Natural killer cell (primary cell): Measurements from ENCODE around the gene RAD51B. TPM values are rescaled to one million over a fixed set of nuclear protein-coding genes. Genes with fewer than 3 reads are reported as not detected.

Experiments
- ATAC-seq, 3 donors: fragments of 150-1000 bp in 2 of 3; fragments of 200-7000 bp in 1 of 3; cut with Tn5 transposase; 1 replicate in 1 of 3; 2 replicates in 2 of 3; pipeline ENCODE4 v1.10.0; 2021; ENCODE audit warnings: mild to moderate bottlenecking in 2 of 3, moderate library complexity in 2 of 3
- DNase-seq, 2 donors: peaks; one replicate each; pipeline versions ENCODE4 v3.0.0 to v3.0.0-alpha.2; 2013 to 2021; ENCODE audit warnings: mixed read lengths in 1 of 2
- H3K27ac ChIP-seq: one replicate; pipeline ENCODE4 v1.5.1; 2013; ENCODE audit warnings: mild to moderate bottlenecking, low read length
- H3K27me3 ChIP-seq: one replicate; pipeline ENCODE4 v1.6.1; 2013; ENCODE audit warnings: low read length; ENCODE audit not compliant: control insufficient read depth, insufficient read depth
- H3K36me3 ChIP-seq: one replicate; pipeline ENCODE4 v1.6.1; 2013; ENCODE audit warnings: low read length; ENCODE audit not compliant: control insufficient read depth, insufficient read depth
- H3K4me1 ChIP-seq: one replicate; pipeline ENCODE4 v1.6.1; 2013; ENCODE audit warnings: low read length; ENCODE audit not compliant: control insufficient read depth, insufficient read depth
- H3K4me3 ChIP-seq: one replicate; pipeline ENCODE4 v1.5.1; 2013; ENCODE audit warnings: low read length
- H3K9me3 ChIP-seq: one replicate; pipeline ENCODE4 v1.6.1; 2013; ENCODE audit warnings: low read length; ENCODE audit not compliant: control insufficient read depth, insufficient read depth
- H3K27ac Mint-ChIP-seq, 2 donors: one replicate each; pipeline ENCODE4 v1.8.0; 2022; ENCODE audit warnings: mild to moderate bottlenecking in 2 of 2, mixed read lengths in 2 of 2, moderate library complexity in 1 of 2
- H3K27me3 Mint-ChIP-seq, 2 donors: one replicate each; pipeline ENCODE4 v1.8.0; 2022; ENCODE audit warnings: low read depth in 2 of 2, mixed read lengths in 2 of 2
- H3K36me3 Mint-ChIP-seq: one replicate; pipeline ENCODE4 v1.8.0; 2022; ENCODE audit warnings: mixed read lengths
- H3K4me1 Mint-ChIP-seq, 2 donors: one replicate each; pipeline ENCODE4 v1.8.0; 2022; ENCODE audit warnings: mixed read lengths in 2 of 2
- H3K4me3 Mint-ChIP-seq: one replicate; pipeline ENCODE4 v1.8.0; 2022; ENCODE audit warnings: mild to moderate bottlenecking, moderate library complexity, mixed read lengths
- H3K9me3 Mint-ChIP-seq, 2 donors: one replicate each; pipeline ENCODE4 v1.8.0; 2022; ENCODE audit warnings: mixed read lengths in 2 of 2
- WGBS: methylation state at CpG from one replicate; pipeline ENCODE4 v1.1.7; 2013; ENCODE audit warnings: missing lambda C conversion rate; ENCODE audit not compliant: insufficient coverage; 5-methylcytosine and 5-hydroxymethylcytosine counted together
- intact Hi-C: fragments of 100-400 bp; cut with micrococcal nuclease; formaldehyde crosslinking; loops from one replicate; pipeline ENCODE4 v1.14.2; 2022
- total RNA-seq, 4 donors: library from RNA; stranded (reverse); fragments of 120-200 nt in 1 of 4; gene quantifications; one replicate each; pipeline versions ENCODE4 v1.2.3 to v1.2.4, GENCODE V29; 2013 to 2022
- TF ChIP-seq, protein P1 (sequence below): fragments of 200-600 bp; IDR thresholded peaks from one replicate; pipeline ENCODE4 v1.8.0; 2022; ENCODE audit warnings: antibody characterized with exemption

The RAD51B gene
- total RNA-seq, 3 donors from 2014 or later (not counting 1 experiment from before 2014, with no cell fraction given) = 28.1 to 37.6 (median 28.6) TPM

DNA sequence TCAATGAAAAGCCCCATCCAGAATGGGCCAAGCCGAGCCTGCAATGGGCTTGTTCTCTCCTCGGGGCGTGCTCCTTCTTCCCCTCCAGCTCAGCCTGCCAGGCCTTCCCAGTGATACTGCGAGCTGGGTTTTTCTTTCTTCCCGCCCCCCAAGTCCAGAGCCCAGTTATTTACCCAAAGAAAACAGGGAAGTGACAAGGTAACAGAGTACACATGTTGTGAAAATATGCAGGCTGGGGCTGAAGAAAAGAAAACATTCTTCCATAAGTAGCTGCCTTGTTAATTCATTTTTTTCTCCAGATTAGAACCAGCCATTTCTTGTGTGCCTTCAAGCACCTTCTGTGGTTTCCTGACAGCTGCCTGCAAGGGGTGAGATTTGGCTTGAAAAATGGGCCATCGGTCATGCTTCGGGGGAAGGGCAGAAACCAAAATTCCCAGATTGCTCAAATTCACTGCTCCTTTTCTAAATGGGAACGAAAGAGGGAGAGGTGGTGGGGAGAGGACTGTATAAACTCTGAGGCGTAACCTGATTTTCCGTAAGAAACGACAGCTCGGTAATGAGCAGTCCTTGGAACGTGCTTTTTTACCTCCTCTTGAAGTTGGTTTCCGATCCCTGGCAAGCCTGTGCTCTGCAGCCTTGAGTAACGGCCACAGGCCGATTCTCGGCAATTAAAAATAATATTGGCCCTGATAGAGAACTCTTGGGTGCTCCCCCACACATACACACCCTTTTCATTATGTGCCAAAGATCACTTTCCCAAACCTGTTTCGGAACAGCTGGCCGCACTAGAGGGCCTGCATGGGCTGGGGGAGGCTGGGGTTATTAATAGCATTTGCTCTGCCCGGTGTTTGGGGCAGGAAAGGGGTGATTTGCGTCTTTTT, 743.9 kb downstream of the RAD51B start:
- Histone ChIP-seq H3K36me3 (no peaks in the 10 kb centered on the region), H3K27ac (no peak overlapping the region), H3K4me1 (peaks cover 27% of the 10 kb centered on the region), H3K9me3 (no peaks in the 10 kb centered on the region), H3K27me3 (no peaks in the 10 kb centered on the region), H3K4me3 (no peak overlapping the region)
- H3K36me3 Mint-ChIP-seq = no peaks in the 10 kb centered on the region
- WGBS = 44% methylated on average over 20 of the region's 21 CpGs
- H3K4me1 Mint-ChIP-seq = peaks cover 16 to 33% of the 10 kb centered on the region in 2 donors
- ATAC-seq = no peak
- TF ChIP-seq, protein P1, sequence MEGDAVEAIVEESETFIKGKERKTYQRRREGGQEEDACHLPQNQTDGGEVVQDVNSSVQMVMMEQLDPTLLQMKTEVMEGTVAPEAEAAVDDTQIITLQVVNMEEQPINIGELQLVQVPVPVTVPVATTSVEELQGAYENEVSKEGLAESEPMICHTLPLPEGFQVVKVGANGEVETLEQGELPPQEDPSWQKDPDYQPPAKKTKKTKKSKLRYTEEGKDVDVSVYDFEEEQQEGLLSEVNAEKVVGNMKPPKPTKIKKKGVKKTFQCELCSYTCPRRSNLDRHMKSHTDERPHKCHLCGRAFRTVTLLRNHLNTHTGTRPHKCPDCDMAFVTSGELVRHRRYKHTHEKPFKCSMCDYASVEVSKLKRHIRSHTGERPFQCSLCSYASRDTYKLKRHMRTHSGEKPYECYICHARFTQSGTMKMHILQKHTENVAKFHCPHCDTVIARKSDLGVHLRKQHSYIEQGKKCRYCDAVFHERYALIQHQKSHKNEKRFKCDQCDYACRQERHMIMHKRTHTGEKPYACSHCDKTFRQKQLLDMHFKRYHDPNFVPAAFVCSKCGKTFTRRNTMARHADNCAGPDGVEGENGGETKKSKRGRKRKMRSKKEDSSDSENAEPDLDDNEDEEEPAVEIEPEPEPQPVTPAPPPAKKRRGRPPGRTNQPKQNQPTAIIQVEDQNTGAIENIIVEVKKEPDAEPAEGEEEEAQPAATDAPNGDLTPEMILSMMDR = no peak
- intact Hi-C loops = no loop called here
- DNase-seq = peak in 1 of 2 donors; percentile 11
- H3K4me3 Mint-ChIP-seq = peak overlapping the region; percentile 25
- peaks cover 0 to 2% of the 10 kb centered on the region in 2 donors for H3K27me3 Mint-ChIP-seq
- peak overlapping the region in 1 of 2 donors; percentile 47 for H3K27ac Mint-ChIP-seq
- peaks cover 0 to 2% of the 10 kb centered on the region in 2 donors for H3K9me3 Mint-ChIP-seq

DNA sequence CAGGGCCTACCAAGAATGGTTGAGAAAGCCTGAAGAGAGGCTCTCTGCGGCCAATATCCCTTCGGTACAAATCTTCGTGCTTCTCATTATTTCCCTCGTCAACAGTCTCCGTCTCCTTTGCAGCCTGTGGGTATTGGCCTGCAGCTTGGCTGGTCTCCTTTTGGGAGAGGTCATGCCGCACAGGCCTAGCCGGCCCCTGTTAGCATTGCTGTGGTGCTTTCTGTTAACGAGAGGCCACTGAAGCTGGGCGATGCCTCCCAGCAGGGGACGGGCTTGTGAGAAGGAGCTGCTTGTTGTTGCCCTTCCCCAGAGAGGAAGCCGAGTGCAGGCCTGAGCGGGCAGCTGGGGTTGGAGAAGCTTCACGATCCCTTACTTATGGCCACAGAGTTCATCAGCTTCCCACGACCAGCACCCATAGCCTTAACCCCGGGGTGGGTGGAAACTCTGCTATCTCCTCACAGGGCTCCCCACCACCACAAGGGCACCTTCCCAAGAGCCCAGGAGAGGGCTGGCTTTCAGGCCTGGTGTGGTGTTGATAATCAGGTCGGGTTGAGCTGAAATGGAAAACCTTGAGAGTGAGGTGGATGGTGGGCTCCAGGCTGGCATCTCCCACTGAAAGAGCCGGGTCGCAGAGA, 744.7 kb downstream of the RAD51B start:
- Mint-ChIP-seq H3K36me3 (no peaks in the 10 kb centered on the region), H3K4me1 (peaks cover 16 to 31% of the 10 kb centered on the region in 2 donors), H3K27ac (no peak overlapping the region), H3K4me3 (no peak overlapping the region), H3K9me3 (peaks cover 0 to 2% of the 10 kb centered on the region in 2 donors), H3K27me3 (peaks cover 0 to 2% of the 10 kb centered on the region in 2 donors)
- Histone ChIP-seq H3K36me3 (no peaks in the 10 kb centered on the region), H3K27ac (no peak overlapping the region), H3K4me1 (peaks cover 27% of the 10 kb centered on the region), H3K9me3 (no peaks in the 10 kb centered on the region), H3K27me3 (no peaks in the 10 kb centered on the region), H3K4me3 (no peak overlapping the region)
- DNase-seq (no peak), ATAC-seq (no peak)
- intact Hi-C loops = no loop called here
- 84% methylated on average over 18 of the region's 18 CpGs for WGBS
- TF ChIP-seq, protein P1 = no peak

DNA sequence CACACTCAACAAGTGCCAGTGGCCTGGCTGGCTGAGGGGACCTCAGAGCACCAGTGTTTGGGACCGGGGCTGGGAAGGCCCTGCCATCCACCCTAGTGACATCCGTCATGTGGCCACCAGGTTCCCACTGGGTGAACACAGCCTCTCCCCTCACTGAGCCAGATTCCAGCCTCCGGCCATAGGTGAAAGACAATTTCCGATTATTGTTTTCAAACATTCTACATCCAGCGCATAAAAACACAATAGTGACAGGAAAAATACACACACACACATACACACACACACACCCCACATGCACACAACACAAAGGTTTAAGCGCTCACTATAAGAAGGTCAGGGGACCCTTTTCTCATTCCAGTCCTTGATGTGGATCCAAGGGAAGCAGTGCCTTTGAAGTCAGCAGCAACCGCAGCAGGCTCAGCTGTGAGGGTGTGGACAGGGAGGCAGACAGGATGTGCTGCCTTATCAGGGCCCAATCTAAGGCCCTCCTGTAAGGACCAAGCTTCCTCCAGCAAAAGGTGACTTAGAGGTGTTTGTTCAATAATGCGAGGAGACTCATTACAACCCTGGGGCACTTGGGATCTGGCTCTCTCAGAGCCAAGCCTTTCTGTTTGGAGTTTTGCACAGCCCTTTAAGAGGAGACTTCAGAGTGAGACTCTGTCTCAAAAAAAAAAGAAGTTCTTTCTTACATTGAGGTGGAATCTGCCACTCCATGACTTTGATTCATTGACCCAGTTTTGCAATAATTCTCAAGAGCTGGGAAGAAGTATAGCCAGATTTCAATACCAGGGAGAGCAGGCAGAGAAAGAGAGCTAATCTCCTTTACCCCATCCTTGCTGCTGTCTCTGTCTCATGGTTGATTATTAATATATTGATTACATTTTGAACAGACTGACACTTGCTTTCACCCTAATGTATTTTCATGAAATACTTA, 745.5 kb downstream of the RAD51B start:
- TF ChIP-seq, protein P1 = no peak
- H3K27me3 Mint-ChIP-seq = peaks cover 0 to 2% of the 10 kb centered on the region in 2 donors
- no peaks in the 10 kb centered on the region for H3K36me3 Mint-ChIP-seq
- Histone ChIP-seq H3K36me3 (no peaks in the 10 kb centered on the region), H3K27ac (no peak overlapping the region), H3K4me3 (no peak overlapping the region), H3K4me1 (peaks cover 27% of the 10 kb centered on the region), H3K27me3 (no peaks in the 10 kb centered on the region), H3K9me3 (no peaks in the 10 kb centered on the region)
- DNase-seq (peak in 1 of 2 donors; percentile 29), ATAC-seq (no peak)
- peaks cover 16 to 31% of the 10 kb centered on the region in 2 donors for H3K4me1 Mint-ChIP-seq
- H3K9me3 Mint-ChIP-seq = peaks cover 0 to 2% of the 10 kb centered on the region in 2 donors
- no peak overlapping the region for H3K4me3 Mint-ChIP-seq
- intact Hi-C loops = no loop called here
- no peak overlapping the region for H3K27ac Mint-ChIP-seq
- 71% methylated on average over 8 of the region's 8 CpGs for WGBS
